ENCODE data around the gene SKOR1. TPM values are rescaled to one million over a fixed set of nuclear protein-coding genes. Genes with fewer than 3 reads are reported as not detected.

Gene SKOR1
- 0.32 TPM in 1 of 2 replicates, not detected in the other for total RNA-seq

- DNase-seq (ENCODE audit: low read depth), result peak; percentile 39
- no peak within 1 kb of the TSS for H3K4me3 ChIP-seq (ENCODE audit: low read depth, low read length)
- no peak for TF ChIP-seq CTCF (IDR thresholded peaks at IDR 0.05; ENCODE audit: insufficient read depth, low read depth, low read length)
These were observed at the start of gene SKOR1 for GRCh38 chr15:67824976-67825880. Gene SKOR1, plus strand, starts transcription at chr15:67825509. Its CDS starts 94 bp downstream, at chr15:67825603.

- no peak for DNase-seq (ENCODE audit: low read depth)
- no peak for TF ChIP-seq CTCF (IDR thresholded peaks at IDR 0.05; ENCODE audit: insufficient read depth, low read depth, low read length)
- no peak overlapping the region for H3K4me3 ChIP-seq (ENCODE audit: low read depth, low read length)
These were observed 49.3 kb upstream of the SKOR1 start for GRCh38 chr15:67775998-67776397.

GRCh38 chr15:67776600-67776999 is 48.7 kb upstream of the SKOR1 start:
- no peak for TF ChIP-seq CTCF (IDR thresholded peaks at IDR 0.05; ENCODE audit: insufficient read depth, low read depth, low read length)
- no peak for DNase-seq (ENCODE audit: low read depth)
- no peak overlapping the region for H3K4me3 ChIP-seq (ENCODE audit: low read depth, low read length)

- no peak for TF ChIP-seq CTCF (IDR thresholded peaks at IDR 0.05; ENCODE audit: insufficient read depth, low read depth, low read length)
- no peak overlapping the region for H3K4me3 ChIP-seq (ENCODE audit: low read depth, low read length)
- DNase-seq (ENCODE audit: low read depth), result no peak
These were observed 48.2 kb upstream of the SKOR1 start for GRCh38 chr15:67777071-67777470.

- TF ChIP-seq CTCF (IDR thresholded peaks at IDR 0.05; ENCODE audit: insufficient read depth, low read depth, low read length), result no peak
- no peak for DNase-seq (ENCODE audit: low read depth)
These were observed 47.5 kb upstream of the SKOR1 start for GRCh38 chr15:67777773-67778172.

GRCh38 chr15:67778968-67779548 is 46.3 kb upstream of the SKOR1 start:
- no peak for TF ChIP-seq CTCF (IDR thresholded peaks at IDR 0.05; ENCODE audit: insufficient read depth, low read depth, low read length)
- DNase-seq (ENCODE audit: low read depth), result no peak

More at GRCh38 chr15:67777773-67778172, 47.5 kb upstream of the SKOR1 start:
- no peak overlapping the region for H3K4me3 ChIP-seq (ENCODE audit: low read depth, low read length)

More at GRCh38 chr15:67778968-67779548, 46.3 kb upstream of the SKOR1 start:
- no peak overlapping the region for H3K4me3 ChIP-seq (ENCODE audit: low read depth, low read length)
